Stimulated activated CD8-positive, alpha-beta memory T cell treated with anti-CD3 and anti-CD28 coated beads, Interleukin-15, amount 100 ng/mL, for 4 hours (primary cell): ENCODE measurements around the gene RMND5B.
"Not testable (repeated sequence)": the region's sequence is repeated elsewhere in the genome, so short reads cannot be mapped to it uniquely, and the experiment has no call there.

Experiments
- DNase-seq, 2 donors: peaks; one replicate each; pipeline ENCODE4 v3.0.0-alpha.2; 2020; ENCODE audit warnings: low read depth in 2 of 2

The RMND5B gene, protein sequence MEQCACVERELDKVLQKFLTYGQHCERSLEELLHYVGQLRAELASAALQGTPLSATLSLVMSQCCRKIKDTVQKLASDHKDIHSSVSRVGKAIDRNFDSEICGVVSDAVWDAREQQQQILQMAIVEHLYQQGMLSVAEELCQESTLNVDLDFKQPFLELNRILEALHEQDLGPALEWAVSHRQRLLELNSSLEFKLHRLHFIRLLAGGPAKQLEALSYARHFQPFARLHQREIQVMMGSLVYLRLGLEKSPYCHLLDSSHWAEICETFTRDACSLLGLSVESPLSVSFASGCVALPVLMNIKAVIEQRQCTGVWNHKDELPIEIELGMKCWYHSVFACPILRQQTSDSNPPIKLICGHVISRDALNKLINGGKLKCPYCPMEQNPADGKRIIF

DNA sequence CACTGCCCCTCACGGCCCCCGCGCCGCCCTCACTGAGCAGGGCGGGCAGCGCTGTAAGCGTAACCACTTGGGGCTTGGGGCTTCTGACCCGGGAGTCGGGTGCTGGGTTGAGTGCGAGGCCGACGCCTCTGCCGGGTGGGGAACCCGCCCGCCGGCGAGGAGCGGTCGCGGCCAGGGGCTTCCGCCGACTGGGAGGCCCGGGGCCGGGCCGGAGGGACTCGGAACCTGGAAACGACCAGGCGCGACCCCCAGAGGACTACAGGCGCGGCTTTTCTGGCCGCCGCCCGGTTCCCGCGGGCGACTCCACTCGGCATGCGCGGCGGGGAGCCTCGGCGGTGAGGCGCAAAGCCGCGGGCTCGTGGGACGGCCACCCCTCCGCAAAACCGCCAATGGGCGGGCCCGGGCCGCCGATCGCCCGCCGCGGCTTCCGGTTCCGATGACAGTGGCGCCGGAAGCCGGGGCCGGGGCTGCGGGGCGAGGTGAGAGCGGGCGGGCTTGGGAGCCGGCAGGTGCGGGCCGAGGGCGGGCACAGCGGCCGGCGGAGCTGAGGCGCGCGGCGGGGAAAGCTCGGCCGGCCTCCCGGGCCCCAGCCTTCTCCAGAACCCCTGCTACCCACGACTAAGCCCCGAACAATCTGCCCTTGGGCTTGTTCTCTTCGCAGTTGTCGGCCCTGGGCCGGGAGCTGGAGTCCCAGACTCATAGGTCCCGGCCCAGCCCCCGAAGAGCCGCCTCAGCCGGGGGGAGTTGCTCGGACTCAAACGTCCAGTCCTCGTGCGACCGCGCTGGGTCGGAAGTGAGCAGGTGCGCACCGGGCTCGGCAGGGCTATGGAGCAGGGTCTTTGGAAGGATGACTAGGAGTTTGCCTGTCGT, at the start of gene RMND5B:
Gene RMND5B, plus strand, starts transcription at position 439 of the 870 bp plus-strand sequence. CDS start 7,106 bp downstream, outside the sequence.
- peak; percentile 50 to 62 for DNase-seq

DNA sequence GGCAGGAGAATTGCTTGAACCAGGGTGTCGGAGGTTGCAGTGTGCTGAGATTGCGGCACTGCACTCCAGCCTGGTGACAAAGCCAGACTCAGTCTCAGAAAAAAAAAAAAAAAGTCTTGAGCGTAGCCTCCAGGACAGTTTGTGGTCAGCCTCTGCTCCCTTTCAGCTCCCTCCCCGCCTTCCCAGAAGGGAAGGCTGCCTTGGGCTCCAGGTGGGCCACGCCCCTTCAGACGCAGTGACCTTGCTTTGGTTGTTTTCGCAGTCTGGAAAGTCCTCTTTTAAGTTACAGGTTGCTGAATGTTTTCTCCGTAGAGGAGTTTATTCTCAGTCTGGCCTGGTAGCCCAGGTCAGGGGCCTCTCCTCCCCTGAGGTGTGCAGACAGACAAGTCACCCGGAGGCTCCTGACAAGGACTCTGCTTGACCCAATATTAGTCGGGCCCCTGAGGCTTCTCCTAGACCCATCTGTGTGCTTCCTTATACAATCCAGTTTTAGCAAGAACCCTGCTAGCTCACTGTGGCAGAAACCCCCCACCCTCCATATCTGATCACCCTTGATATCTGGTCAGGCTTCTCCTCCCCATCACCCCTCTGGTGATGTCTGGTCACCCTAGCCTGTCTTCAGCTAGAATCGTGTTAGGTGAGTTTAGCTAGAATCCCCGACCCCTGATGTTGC, 49.1 kb upstream of the RMND5B start:
- DNase-seq = no peak

DNA sequence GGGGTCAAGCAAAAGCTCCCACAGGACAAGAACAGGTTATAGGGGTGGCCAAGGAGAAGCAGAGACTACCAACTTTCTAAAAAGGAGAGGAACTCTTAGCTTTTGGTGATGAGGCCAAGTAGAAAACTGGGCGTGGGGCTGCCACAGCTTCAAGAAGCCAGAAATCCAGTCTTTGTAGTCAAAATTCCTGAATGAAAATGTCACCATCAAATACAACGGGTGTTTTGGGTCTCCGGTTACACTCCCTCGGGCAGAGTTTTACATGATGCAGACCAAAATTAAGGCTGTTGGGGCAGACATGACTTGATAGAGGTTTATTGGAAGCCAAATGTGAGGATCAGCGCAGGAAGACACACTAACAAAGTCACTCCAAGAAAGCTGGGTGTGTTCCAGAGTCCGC, 46.9 kb upstream of the RMND5B start:
- no peak for DNase-seq

DNA sequence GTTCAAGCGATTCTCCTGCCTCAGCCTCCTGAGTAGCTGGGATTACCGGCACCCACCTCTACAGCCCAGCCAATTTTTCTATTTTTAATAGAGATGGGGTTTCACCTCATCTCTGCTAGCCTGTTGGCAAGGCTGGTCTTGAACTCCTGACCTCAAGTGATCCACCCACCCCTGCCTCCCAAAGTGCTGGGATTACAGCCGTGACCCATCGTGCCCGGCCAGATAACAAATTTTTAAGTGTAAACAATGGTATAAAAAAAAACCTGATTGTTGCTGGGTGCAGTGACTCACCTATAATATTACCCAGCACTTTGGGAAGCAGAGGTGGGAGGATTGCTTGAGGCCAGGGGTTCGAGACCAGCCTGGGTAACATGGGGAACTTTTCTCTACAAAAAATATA, 45.5 kb upstream of the RMND5B start:
- no peak for DNase-seq

DNA sequence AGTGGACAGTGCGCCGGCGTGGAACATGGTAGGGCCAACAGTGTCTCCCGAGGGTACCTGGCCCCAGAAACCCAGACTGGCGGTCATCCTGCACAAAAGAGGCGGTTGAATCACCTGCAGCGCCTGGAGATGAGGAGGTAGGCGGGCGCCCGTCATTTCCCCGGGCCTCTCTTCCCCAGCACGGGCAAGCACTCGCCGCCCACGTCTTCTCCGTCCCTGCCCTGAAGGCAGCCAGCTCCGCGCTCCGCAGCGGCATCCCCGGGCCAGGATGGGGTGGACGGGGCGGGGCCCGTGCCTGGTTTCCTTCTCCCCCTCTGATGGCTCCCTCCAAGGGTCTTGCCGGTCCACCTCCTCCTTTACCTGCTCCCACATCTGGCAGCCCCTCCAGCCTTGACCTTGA, 44.5 kb upstream of the RMND5B start:
- no peak for DNase-seq

DNA sequence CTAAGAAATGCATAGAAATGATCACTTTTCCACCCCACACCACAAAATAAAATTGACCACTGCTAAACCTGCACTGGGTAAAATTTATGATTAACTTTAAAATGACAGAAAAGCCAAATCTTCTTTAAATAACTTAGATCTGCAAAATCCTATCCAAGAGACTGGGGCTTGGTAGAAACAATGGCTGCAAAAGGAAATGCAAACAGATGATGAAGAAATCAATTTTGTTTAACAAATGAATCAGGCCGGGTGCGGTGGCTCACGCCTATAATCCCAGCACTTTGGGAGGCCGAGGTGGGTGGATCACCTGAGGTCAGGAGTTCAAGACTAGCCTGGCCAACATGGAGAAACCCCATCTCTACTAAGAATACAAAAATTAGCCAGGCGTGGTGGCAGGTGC, 43.6 kb upstream of the RMND5B start:
- DNase-seq = not testable (repeated sequence)

DNA sequence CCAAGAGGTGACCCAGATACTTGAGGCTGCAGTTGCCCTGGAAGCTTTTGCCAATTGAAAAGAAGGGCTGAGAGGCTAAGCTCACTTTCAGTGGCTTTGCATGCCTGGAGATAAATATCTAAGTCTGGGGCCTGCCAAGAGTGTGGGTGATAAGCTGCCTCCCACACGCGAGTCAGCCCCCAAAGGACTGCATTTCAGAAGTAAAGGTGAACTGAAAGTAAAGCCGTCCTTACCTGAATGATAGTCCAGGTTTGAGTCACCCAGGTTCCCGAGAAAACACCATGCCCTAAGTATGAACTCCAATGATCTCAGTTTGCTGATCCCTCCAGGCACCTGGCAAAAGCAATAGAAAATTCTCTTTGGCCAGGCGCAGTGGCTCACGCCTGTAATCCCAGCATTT, 40.0 kb upstream of the RMND5B start:
- DNase-seq = no peak

DNA sequence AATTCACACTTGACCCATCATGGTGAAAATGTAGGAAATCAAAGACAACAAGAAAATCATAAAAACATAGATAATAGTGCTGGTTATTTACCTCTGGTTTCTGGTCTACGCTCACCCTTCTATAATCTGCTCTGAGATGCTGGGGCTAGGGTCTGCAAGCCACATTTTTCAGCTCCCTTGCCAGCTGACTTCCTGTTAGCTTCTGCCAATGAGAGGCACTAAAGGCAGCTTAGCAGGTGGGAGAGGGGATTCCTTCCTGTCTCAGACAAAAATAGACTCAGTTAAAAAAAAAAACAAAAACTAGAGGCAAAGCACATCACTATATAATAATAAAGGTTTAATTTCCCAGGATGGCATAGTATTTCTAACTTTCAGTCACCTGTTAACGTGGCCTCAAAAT, 37.7 kb upstream of the RMND5B start:
- no peak for DNase-seq

DNA sequence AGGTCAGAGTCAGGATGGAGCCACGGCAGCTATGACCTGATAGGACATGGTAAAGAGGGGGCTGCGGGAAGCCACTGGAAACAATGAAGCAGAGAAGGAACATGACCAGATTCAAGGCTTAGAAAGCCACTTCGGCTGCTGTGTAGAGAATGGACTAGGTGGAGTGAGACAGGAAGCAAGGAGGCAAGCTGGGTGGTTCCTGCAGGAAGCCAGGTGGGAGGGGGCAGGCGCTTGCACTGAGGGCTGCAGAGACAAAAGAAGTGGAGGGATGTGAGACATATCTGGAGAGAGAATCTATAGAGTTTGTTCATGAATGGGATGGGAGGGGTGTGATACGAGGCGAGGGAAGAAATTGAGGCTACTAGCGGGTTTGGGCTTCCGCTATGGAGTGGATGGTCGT, 36.5 kb upstream of the RMND5B start:
- DNase-seq = no peak

DNA sequence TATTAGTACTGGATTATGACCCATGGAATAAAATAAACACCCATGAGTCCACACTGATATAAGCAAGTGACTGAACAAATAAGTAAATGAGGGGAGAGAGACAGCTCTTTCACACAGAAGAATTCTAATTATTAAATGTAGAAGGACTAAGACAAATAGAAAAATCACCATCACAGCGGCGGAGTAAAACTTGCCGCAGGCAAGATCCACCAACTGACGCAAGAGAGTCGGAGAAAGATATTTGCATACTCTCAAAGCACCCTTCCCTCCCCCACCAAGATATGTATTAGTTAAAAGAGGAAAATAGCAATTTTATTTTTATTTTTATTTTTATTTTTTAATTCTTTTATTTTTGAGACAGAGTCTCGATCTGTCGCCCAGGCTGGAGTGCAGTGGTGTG, 32.1 kb upstream of the RMND5B start:
- no peak for DNase-seq

DNA sequence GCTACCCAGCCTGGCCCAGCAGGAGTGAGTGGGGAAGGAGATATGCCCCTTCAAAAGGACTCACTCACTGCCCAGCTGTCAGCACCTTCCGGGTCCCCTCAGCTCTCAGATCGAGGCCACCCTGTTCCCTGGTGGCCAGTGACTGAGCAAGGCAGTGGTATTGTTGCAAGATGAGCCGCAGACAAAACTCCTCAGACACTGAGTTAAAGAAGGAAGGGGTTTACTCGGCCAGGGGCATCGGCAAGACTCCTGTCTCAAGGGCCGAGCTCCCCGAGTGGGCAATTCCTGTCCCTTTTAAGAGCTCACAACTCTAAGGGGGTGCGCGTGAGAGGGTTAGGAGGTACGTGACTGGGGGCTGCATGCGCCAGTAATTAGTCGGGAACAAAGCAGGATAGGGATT, 27.2 kb upstream of the RMND5B start:
- DNase-seq = no peak

DNA sequence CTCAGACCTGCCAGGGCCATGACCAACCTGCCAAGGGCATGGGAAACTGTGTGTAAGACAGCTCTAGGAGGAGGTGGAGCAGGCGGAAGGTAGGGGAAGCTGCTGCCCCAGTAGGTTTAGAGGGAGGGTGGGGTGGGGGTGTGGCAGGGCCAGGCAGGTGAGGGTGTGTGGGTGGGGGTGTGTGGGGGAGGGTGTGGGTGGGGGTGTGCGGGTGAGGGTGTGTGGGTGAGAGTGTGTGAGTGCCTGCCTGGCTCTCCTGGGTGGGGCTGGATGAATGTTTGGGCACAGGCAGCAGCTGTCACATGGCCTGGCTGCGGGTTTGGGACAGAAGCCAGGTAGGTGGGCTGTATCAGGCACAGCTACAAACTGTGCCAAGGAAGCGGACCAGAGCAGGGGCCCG, 26.3 kb upstream of the RMND5B start:
- no peak for DNase-seq

DNA sequence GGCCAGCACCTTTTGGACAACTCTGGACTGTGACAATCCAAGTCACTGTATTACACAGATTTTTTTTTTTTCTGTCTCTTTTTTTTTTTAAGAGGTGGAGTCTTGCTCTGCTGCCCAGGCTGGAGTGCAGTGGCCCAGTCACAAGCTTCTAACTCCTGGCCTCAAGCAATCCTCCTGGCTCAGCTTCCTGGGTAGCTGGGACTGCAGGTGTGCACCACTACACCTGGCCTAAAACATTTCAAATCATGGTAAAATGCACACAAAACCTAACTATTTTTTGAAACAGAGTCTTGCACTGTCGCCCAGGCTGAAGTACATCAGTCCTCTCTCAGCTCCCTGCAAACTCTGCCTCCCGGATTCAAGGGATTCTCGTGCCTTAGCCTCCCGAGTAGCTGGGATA, 24.7 kb upstream of the RMND5B start:
- no peak for DNase-seq

DNA sequence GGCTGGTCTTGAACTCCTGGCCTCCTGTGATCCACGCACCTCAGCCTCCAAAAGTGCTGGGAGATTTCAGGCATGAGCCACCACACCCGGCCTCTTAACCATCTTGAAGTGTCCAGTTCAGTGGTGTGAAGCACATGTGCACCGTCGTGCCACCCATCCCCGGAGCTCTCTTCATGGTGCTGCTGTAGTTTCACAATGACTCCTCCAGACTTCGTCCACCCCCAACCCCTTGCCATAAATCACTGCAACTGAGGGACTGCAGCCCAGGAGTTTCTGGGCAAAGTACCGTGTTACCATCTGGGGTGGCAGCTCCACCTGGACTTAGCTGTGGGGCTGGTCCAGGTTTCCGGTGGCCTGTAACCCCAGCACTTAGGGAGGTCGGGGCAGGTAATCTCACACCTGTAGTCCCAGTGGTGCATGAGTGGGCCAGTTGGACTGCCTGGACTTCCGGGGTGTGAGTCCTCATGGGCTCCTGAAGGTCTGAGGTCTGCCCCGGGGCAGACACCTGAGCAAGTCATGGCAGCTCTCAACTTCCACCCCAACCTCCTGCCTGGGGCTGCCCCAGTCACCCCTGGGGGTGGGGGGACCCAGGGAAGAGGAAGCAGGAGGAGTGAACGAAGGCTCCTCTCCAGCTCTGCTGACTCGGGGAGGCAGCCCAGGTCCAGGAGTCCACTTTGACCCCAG, 24.1 kb upstream of the RMND5B start:
- DNase-seq = no peak

DNA sequence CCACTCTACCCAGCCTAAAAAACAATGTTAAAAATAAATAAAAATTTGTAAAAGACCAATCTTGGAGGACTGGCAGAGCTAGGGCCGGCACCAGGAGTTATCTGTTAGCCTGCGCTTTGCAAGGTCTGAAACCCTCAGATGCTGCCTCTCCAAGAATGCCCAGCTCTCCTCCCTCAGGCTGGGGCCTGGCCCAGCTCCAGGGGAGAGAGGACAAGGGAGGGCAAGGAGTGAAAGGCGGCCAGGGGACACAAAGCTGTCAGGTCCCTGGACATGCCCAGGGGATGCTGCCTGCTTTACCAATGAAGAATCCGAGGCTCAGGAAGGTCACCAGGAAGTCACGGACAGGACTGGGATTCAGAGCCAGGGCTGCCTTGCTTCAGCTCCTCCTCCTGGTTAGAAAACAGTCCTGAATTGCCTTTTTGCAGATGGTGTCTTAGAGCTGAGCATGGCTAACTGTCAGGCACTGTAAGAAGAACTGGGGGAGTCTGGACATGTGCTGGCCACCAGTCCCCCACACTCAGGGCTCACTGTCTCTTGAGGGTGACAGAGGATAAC, 23.0 kb upstream of the RMND5B start:
- DNase-seq = no peak

DNA sequence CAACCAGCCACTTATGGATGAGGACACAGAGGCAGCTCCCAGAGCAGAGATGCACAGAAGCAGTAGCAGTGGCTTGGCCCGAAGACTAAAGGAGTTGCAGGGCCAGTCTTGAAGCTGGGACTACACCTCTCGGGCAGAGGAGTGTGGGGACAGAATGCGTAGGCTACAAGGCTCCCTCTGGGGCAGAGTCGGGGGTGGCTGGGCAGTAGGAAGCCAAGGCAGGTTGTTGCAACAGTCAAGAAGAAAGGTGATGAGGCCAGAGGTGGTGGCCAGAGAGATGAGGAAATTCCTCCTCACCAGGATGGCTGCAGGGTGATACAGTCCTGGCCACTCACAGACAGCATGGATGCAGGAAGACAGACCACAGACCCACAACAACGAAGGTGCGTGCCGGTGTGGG, 22.4 kb upstream of the RMND5B start:
- DNase-seq = no peak

DNA sequence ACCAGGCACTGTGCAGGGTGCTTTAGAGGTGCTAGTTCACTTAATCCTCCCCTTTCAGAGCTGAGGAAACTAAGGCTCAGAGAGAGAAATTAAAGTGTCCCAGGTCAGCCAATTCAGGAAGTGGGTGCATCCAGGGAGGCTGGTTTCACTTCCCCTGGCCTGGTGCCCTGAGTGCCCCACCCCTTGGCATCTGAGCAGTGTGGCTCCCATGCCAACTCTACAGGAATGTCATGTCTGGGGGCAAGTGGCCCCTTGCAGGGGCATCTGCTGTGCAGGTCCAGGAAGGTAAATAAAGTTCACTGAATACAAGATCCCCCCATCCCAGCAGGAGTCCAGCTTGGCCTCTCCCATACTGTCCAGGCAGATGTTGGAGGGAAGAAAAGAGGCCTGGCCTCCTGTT, 21.8 kb upstream of the RMND5B start:
- DNase-seq = no peak

DNA sequence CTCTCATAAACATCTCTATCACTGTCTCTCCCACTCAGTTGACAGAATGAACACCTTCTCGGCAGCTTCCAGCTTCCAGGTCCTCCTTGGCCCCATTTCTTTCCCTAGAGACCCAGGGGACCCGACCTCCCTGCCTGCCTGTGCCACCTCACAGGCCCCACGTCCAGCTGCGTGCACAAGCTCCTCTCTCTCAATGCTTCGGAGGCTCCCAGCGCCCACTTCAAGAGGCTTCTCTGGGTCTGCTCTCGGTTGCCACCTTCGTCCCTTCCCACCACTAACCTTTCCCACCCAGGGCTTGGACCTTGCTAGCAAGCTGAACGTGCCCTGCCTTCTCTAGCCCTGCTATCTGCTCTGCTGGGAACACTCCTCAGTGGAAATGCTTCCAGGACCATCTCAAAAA, 20.3 kb upstream of the RMND5B start:
- DNase-seq = no peak

DNA sequence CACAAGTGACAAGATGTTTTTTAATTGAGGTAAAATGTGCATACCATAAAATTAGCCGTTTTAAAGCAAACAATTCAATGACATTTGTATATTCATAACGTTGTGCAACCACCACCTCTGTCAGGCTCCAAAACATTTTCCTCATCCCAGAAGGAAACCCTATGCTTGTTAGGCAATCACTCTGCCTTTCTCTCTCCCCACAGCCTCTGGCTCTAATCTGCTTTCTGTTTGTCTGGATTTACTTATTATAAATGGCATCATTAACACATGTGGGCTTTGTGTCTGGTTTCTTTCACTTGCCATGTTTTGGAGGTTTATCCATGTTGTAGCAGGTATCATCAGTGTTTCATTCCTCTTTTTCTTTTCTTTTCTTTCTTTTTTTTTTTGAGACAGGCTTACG, 18.9 kb upstream of the RMND5B start:
- DNase-seq = no peak

DNA sequence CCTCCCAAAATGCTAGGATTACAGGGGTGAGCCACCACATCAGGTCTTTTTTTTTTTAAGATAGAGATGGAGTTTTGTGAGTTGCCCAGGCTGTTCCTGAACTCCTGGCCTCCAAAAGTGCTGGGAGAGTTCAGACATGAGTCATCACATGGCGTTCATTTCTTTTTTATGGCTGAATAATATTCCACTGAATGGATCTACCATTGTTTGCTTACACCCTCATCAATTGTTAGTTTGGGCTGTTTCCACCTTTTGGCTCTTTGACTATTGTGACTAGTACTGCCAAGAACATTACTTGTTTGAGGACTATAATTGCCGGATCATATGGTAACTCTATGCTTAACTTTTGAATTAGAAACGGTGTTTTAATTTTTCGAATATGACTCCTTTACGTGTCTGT, 18.3 kb upstream of the RMND5B start:
- DNase-seq = no peak

DNA sequence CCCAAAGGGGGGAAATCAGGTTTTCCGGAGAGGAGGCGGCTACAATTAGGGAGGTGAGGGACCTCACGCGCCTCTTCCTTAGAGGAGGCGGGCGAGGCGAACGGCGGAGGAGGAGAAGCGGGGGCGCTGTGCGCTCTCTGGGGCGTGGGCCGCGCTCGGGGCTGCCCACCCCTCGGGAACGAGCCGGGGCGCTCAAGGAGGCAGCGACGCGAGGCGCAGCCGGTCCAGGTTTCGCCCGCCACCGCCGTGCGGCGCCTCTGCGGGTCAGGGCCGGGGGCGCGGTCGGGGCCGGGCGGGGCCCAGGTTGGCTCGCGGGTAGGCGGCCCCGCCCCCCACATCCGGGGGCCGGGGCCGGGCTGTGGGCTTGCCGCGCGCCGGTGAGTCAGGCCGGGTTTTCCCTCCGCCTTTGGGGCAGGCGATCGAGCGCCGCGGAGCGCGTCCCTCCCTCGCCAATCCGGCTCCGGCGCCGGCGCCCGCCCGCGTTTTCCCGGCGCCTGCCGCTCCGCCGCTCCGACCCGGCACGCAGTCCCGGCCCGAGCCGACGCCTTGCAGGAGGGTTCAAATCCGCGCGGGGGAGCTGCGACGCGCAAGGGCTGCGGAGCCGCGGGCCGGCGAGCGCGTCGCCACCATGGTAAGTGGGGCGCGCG, 17.6 kb upstream of the RMND5B start, which contains the start of gene N4BP3:
Gene N4BP3, plus strand, starts transcription at position 392 of the 647 bp plus-strand sequence. CDS start 6,052 bp downstream, outside the sequence.
- DNase-seq = peak; percentile 68 to 78
